GM12891 (cell line): ENCODE measurements around the gene RBP2.

ENCODE experiments used
- DNase-seq: peaks from one replicate; pipeline ENCODE4 v3.0.0; 2011; ENCODE audit warnings: low spot score; ENCODE audit not compliant: insufficient read length
- FAIRE-seq: peaks from 2 replicates; lab custom pipeline; 2011; peaks lifted over from hg19 to GRCh38; lab: Jason Lieb, UNC
- PAX5 ChIP-seq: IDR thresholded peaks from 2 replicates; pipeline ENCODE4 v1.6.1; 2011; ENCODE audit warnings: low read length, moderate library complexity, mild to moderate bottlenecking; ENCODE audit not compliant: insufficient read depth, severe bottlenecking
- POLR2A ChIP-seq: IDR thresholded peaks from 2 replicates; pipeline ENCODE4 v1.6.1; 2011; ENCODE audit warnings: low read depth, low read length, control low read depth
- POLR2AphosphoS5 ChIP-seq: IDR thresholded peaks from 2 replicates; pipeline ENCODE4 v1.6.1; 2011; ENCODE audit warnings: low read depth, low read length, control low read depth
- POU2F2 ChIP-seq: IDR thresholded peaks from 2 replicates; pipeline ENCODE4 v1.6.1; 2011; ENCODE audit warnings: low read depth, mild to moderate bottlenecking, control low read depth, low read length, moderate library complexity
- SPI1 ChIP-seq: IDR thresholded peaks from 2 replicates; pipeline ENCODE4 v1.6.1; 2011; ENCODE audit warnings: low read depth, low read length, control low read depth
- TAF1 ChIP-seq: IDR thresholded peaks from 2 replicates; pipeline ENCODE4 v1.6.1; 2011; ENCODE audit warnings: low read depth, low read length, control low read depth

The RBP2 gene

GRCh38 chr3:139465636-139466035 lies 10.7 kb downstream of the RBP2 start:
- DNase-seq (no peak), FAIRE-seq (no peak)
- TF ChIP-seq TAF1 (no peak), SPI1 (no peak), POLR2AphosphoS5 (no peak), POU2F2 (no peak), PAX5 (no peak), POLR2A (no peak)

GRCh38 chr3:139463466-139463865 lies 12.8 kb downstream of the RBP2 start:
- no peak for DNase-seq
- no peak for FAIRE-seq
- TF ChIP-seq PAX5, result no peak
- no peak for TF ChIP-seq POLR2AphosphoS5
- no peak for TF ChIP-seq SPI1
- TF ChIP-seq POLR2A, result no peak
- no peak for TF ChIP-seq TAF1

- no peak for TF ChIP-seq POLR2AphosphoS5
- no peak for TF ChIP-seq PAX5
- no peak for FAIRE-seq
- no peak for DNase-seq
Observed at GRCh38 chr3:139460529-139460928, 15.8 kb downstream of the RBP2 start.

- DNase-seq (no peak), FAIRE-seq (no peak)
- TF ChIP-seq TAF1 (no peak), POLR2A (no peak), PAX5 (no peak), POU2F2 (no peak), SPI1 (no peak), POLR2AphosphoS5 (no peak)
Observed at GRCh38 chr3:139460076-139460475, 16.2 kb downstream of the RBP2 start.

GRCh38 chr3:139458348-139458747 lies 18.0 kb downstream of the RBP2 start:
- FAIRE-seq (no peak), DNase-seq (no peak)

GRCh38 chr3:139457066-139457465 lies 19.2 kb downstream of the RBP2 start:
- TF ChIP-seq POU2F2 (no peak), SPI1 (no peak), POLR2AphosphoS5 (no peak), POLR2A (no peak), PAX5 (no peak), TAF1 (no peak)
- DNase-seq, result no peak
- no peak for FAIRE-seq

More at GRCh38 chr3:139458348-139458747, 18.0 kb downstream of the RBP2 start:
- no peak for TF ChIP-seq PAX5
- no peak for TF ChIP-seq SPI1
- TF ChIP-seq POLR2AphosphoS5, result no peak
- no peak for TF ChIP-seq POU2F2
- TF ChIP-seq POLR2A, result no peak
- TF ChIP-seq TAF1, result no peak

GRCh38 chr3:139456386-139456785 lies 19.9 kb downstream of the RBP2 start:
- TF ChIP-seq POLR2AphosphoS5, result no peak
- FAIRE-seq (no peak), DNase-seq (no peak)

GRCh38 chr3:139455855-139456254 lies 20.5 kb downstream of the RBP2 start:
- peak; percentile 13 for FAIRE-seq
- DNase-seq, result peak; percentile 12
- TF ChIP-seq POU2F2, result no peak
- TF ChIP-seq PAX5, result no peak
- TF ChIP-seq POLR2A, result no peak
- TF ChIP-seq TAF1, result no peak
- no peak for TF ChIP-seq POLR2AphosphoS5
- no peak for TF ChIP-seq SPI1

- no peak for TF ChIP-seq SPI1
- no peak for TF ChIP-seq TAF1
- FAIRE-seq, result no peak
- DNase-seq, result no peak
Observed at GRCh38 chr3:139455206-139455605, 21.1 kb downstream of the RBP2 start.

GRCh38 chr3:139454346-139454745 lies 22.0 kb downstream of the RBP2 start:
- TF ChIP-seq TAF1 (no peak), POLR2AphosphoS5 (no peak), SPI1 (no peak), POLR2A (no peak), PAX5 (no peak), POU2F2 (no peak)
- FAIRE-seq, result no peak

GRCh38 chr3:139450159-139450558 lies 26.2 kb downstream of the RBP2 start:
- no peak for FAIRE-seq
- TF ChIP-seq SPI1, result no peak
- TF ChIP-seq TAF1, result no peak
- TF ChIP-seq POLR2A, result no peak
- TF ChIP-seq PAX5, result no peak
- no peak for TF ChIP-seq POU2F2
- TF ChIP-seq POLR2AphosphoS5, result no peak
- no peak for DNase-seq

More at GRCh38 chr3:139454346-139454745, 22.0 kb downstream of the RBP2 start:
- no peak for DNase-seq
